A549 (cell line): ENCODE data around the gene N4BP2L2. TPM values are rescaled to one million over a fixed set of nuclear protein-coding genes. Genes with fewer than 3 reads are reported as not detected.

Experiments used
- ATAC-seq, 2 experiments: fragments of 200-7000 bp in 1 of 2; fragments of >200 bp in 1 of 2; cut with Nextera tagmentation in 1 of 2; cut with Tn5 transposase in 1 of 2; 3 replicates each; pipeline versions ENCODE4 v1.8.0 to v1.9.1; 2018 to 2020; ENCODE audit warnings: mild to moderate bottlenecking in 1 of 2, moderate library complexity in 1 of 2
- CTCF ChIA-PET: fragments of 300-600 bp; sonication (Branson Sonifier 250); formaldehyde crosslinking; extraction: SDS; loops from one replicate; lab custom pipeline; 2021; ENCODE audit warnings: antibody characterized with exemption, inconsistent platforms; lab: Yijun Ruan, JAX
- POLR2A ChIA-PET: fragments of 350-600 bp; formaldehyde crosslinking; extraction: SDS; loops from one replicate; lab custom pipeline; 2021; ENCODE audit warnings: antibody characterized with exemption, inconsistent platforms; lab: Yijun Ruan, JAX
- DNase-seq, 2 experiments: peaks; one replicate each; pipeline versions ENCODE4 v3.0.0 to v3.0.0-alpha.2; 2011 to 2016; ENCODE audit warnings: low read depth in 1 of 2, low spot score in 1 of 2
- FAIRE-seq: peaks from 2 replicates; lab custom pipeline; 2011; peaks lifted over from hg19 to GRCh38; lab: Jason Lieb, UNC
- H3K27ac ChIP-seq, 2 experiments: fragments of >200 bp; sonication (Bioruptor Twin); formaldehyde crosslinking; 3 replicates each; pipeline ENCODE4 v1.5.1; 2016 to 2017
- H3K4me1 ChIP-seq: fragments of >200 bp; sonication (Bioruptor Twin); formaldehyde crosslinking; 3 replicates; pipeline ENCODE4 v1.6.1; 2016
- H3K4me2 ChIP-seq: fragments of >200 bp; sonication (Bioruptor Twin); formaldehyde crosslinking; 3 replicates; pipeline ENCODE4 v1.6.1; 2016
- H3K4me3 ChIP-seq: fragments of >200 bp; sonication (Bioruptor Twin); formaldehyde crosslinking; 3 replicates; pipeline ENCODE4 v1.5.1; 2016
- H3K9me3 ChIP-seq: fragments of >200 bp; sonication (Bioruptor Twin); formaldehyde crosslinking; 3 replicates; pipeline ENCODE4 v1.6.1; 2016
- CHD2 ChIP-seq: fragments of 150-350 bp; IDR thresholded peaks from 2 replicates; pipeline ENCODE4 v1.6.1; 2014; ENCODE audit warnings: low read length; ENCODE audit not compliant: partially characterized antibody
- EHF ChIP-seq: fragments of 250-450 bp; sonication (Bioruptor Pico); IDR thresholded peaks from 2 replicates; pipeline ENCODE4 v1.5.0; 2020; ENCODE audit warnings: mild to moderate bottlenecking
- EHMT2 ChIP-seq: fragments of 200-600 bp; sonication (generic); IDR thresholded peaks from 2 replicates; pipeline ENCODE4 v1.6.1; 2016; ENCODE audit warnings: antibody characterized with exemption, low read depth, mild to moderate bottlenecking, moderate library complexity
- GATA3 ChIP-seq: IDR thresholded peaks from 2 replicates; pipeline ENCODE4 v1.6.1; 2012; ENCODE audit warnings: borderline replicate concordance
- HDAC2 ChIP-seq: fragments of 200-600 bp; sonication (generic); IDR thresholded peaks from 2 replicates; pipeline ENCODE4 v1.6.1; 2016
- HEYL ChIP-seq: fragments of 250-450 bp; sonication (Bioruptor Pico); IDR thresholded peaks from 2 replicates; pipeline ENCODE4 v1.8.0; 2021; ENCODE audit warnings: mild to moderate bottlenecking, moderate library complexity
- HOXB13 ChIP-seq: fragments of 250-450 bp; sonication (Bioruptor Pico); IDR thresholded peaks from 2 replicates; pipeline ENCODE4 v1.5.0; 2020; ENCODE audit warnings: low read depth, mild to moderate bottlenecking, moderate library complexity
- KDM1A ChIP-seq: fragments of 200-600 bp; sonication (generic); IDR thresholded peaks from 2 replicates; pipeline ENCODE4 v1.6.1; 2016; ENCODE audit warnings: low read depth, mild to moderate bottlenecking
- MAX ChIP-seq: IDR thresholded peaks from 2 replicates; pipeline ENCODE4 v1.6.1; 2012
- MAZ ChIP-seq: fragments of 150-350 bp; IDR thresholded peaks from 2 replicates; pipeline ENCODE4 v1.6.1; 2014; ENCODE audit warnings: antibody characterized with exemption, low read depth, low read length, borderline replicate concordance
- NPAS2 ChIP-seq: fragments of 250-450 bp; sonication (Bioruptor Pico); IDR thresholded peaks from 2 replicates; pipeline ENCODE4 v1.8.0; 2022; ENCODE audit warnings: mild to moderate bottlenecking, moderate library complexity, borderline replicate concordance
- NR3C1 ChIP-seq: fragments of >200 bp; sonication (Bioruptor Twin); formaldehyde crosslinking; IDR thresholded peaks from 3 replicates; pipeline ENCODE4 v1.6.1; 2017
- POLR2AphosphoS2 ChIP-seq: conservative IDR thresholded peaks from 2 replicates; pipeline ENCODE4 v1.6.1; 2012; ENCODE audit warnings: low read length, improper control_type of control experiment, inconsistent platforms
- SREBF2 ChIP-seq: fragments of 450-650 bp; IDR thresholded peaks from 2 replicates; pipeline ENCODE4 v1.6.1; 2014; ENCODE audit warnings: mild to moderate bottlenecking, moderate library complexity
- TFCP2L1 ChIP-seq: fragments of 250-450 bp; sonication (Bioruptor Pico); IDR thresholded peaks from 2 replicates; pipeline ENCODE4 v1.5.0; 2021; ENCODE audit warnings: mild to moderate bottlenecking
- ZFP36 ChIP-seq: fragments of 450-650 bp; IDR thresholded peaks from 2 replicates; pipeline ENCODE4 v1.6.1; 2014; ENCODE audit warnings: borderline replicate concordance; ENCODE audit not compliant: partially characterized antibody
- ZNF302 ChIP-seq: fragments of 250-450 bp; sonication (Bioruptor Pico); IDR thresholded peaks from 2 replicates; pipeline ENCODE4 v1.9.0; 2021; ENCODE audit warnings: inconsistent platforms, mild to moderate bottlenecking, moderate library complexity
- WGBS: methylation state at CpG from one replicate; pipeline ENCODE4 v1.1.6; 2017; ENCODE audit errors: missing lambda C conversion rate; 5-methylcytosine and 5-hydroxymethylcytosine counted together
- polyA plus RNA-seq, 4 experiments: library from polyadenylated mRNA; depleted of rRNA in 3 of 4; stranded (reverse); fragments of >200 nt; fragmentation: RNase III in 1 of 4; extraction: RNeasy Plus Mini Kit Qiagen cat#74134 plus additional on column Dnase treatment in 1 of 4; gene quantifications; 2 replicates in 3 of 4; 3 replicates in 1 of 4; pipeline ENCODE4 v1.2.3, GENCODE V29; 2011 to 2017
- TF ChIP-seq, protein P1 (sequence below): fragments of 200-600 bp; sonication (generic); IDR thresholded peaks from 2 replicates; pipeline ENCODE4 v1.6.1; 2016; ENCODE audit warnings: antibody characterized with exemption, mild to moderate bottlenecking, moderate library complexity
- TF ChIP-seq, protein P2 (sequence below): fragments of >200 bp; sonication (Bioruptor Twin); formaldehyde crosslinking; IDR thresholded peaks from 3 replicates; pipeline ENCODE4 v1.5.1; 2016

N4BP2L2 gene
- polyA plus RNA-seq, 2 of the 4 experiments (the other 2 are of a cell fraction) = 29.3 to 56.2 TPM

DNA sequence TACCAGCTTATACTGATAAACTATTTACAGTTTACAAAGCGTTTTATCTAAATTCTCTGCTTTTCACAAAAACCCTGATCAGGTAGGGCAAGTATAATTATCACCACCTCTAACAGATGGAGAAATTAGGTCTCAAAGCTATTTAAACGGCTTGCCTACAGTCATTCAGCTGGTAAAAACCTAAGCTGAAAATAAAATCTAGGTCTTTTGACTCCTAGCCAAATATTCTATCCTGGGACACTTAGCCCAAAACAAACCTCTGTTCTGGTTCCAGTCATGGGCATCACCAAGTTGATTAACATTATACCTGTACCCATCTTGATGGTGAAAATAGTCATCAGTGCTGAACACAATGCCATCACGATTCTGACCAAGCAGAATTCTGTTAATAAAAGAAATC lies 11.4 kb downstream of the N4BP2L2 start:
- FAIRE-seq (no peak), ATAC-seq (no peak), DNase-seq (no peak)
- no peak overlapping the region for H3K27ac ChIP-seq
- TF ChIP-seq TFCP2L1 (CRISPR knock-in tag) = no peak
- CTCF ChIA-PET = interaction anchor here (0.7 to 1.4 kb wide), 3 partner anchors 8 to 15 kb away, joined by 3 to 5 read pairs (median 4); partner anchors contain the start of gene N4BP2L2
- 88% methylated on average over 3 of the region's 3 CpGs for WGBS
- H3K4me3 ChIP-seq = no peak overlapping the region
- POLR2A ChIA-PET = no interaction called here
- H3K9me3 ChIP-seq = no peaks in the 10 kb centered on the region
- no peaks in the 10 kb centered on the region for H3K4me1 ChIP-seq
- no peak overlapping the region for H3K4me2 ChIP-seq

- ChIA-PET CTCF (no interaction called here), POLR2A (no interaction called here)
- DNase-seq = no peak
- H3K4me1 ChIP-seq = no peaks in the 10 kb centered on the region
- no peak overlapping the region for H3K27ac ChIP-seq
- H3K9me3 ChIP-seq = no peaks in the 10 kb centered on the region
- TF ChIP-seq CHD2 (no peak), MAZ (no peak), SREBF2 (no peak), GATA3 (no peak), KDM1A (no peak)
- TF ChIP-seq, all 56 proteins: peak for 0
- ATAC-seq = no peak
- Histone ChIP-seq H3K4me3 (no peak overlapping the region), H3K4me2 (no peak overlapping the region)
- 0% methylated on average over 1 of the region's 1 CpG for WGBS
- FAIRE-seq = no peak
Observed at GRCh38 chr13:32525766-32526165, 12.8 kb downstream of the N4BP2L2 start.

GRCh38 chr13:32515246-32515645 lies 23.3 kb downstream of the N4BP2L2 start:
- ATAC-seq = peak; percentile 43 to 62; a peak in 2 of 6 replicates
- WGBS = 38% methylated on average over 3 of the region's 3 CpGs
- Histone ChIP-seq H3K9me3 (no peaks in the 10 kb centered on the region), H3K4me2 (no peak overlapping the region), H3K27ac (no peak overlapping the region), H3K4me1 (peaks cover 6% of the 10 kb centered on the region; the same call in 1 of the 3 replicates), H3K4me3 (no peak overlapping the region)
- POLR2A ChIA-PET = interaction anchor here (0.7 kb wide), 1 partner anchor 662 kb away, joined by 4 read pairs; no protein-coding TSS in a partner anchor
- FAIRE-seq = no peak
- TF ChIP-seq HOXB13 (CRISPR knock-in tag) (no peak), GATA3 (no peak), EHF (no peak), HEYL (CRISPR knock-in tag) (no peak), SREBF2 (no peak), ZFP36 (no peak), TFCP2L1 (CRISPR knock-in tag) (no peak), HDAC2 (no peak), EHMT2 (no peak), POLR2AphosphoS2 (no peak), MAX (no peak), NPAS2 (CRISPR knock-in tag) (no peak), ZNF302 (no peak), NR3C1 (no peak)
- TF ChIP-seq, protein P1, sequence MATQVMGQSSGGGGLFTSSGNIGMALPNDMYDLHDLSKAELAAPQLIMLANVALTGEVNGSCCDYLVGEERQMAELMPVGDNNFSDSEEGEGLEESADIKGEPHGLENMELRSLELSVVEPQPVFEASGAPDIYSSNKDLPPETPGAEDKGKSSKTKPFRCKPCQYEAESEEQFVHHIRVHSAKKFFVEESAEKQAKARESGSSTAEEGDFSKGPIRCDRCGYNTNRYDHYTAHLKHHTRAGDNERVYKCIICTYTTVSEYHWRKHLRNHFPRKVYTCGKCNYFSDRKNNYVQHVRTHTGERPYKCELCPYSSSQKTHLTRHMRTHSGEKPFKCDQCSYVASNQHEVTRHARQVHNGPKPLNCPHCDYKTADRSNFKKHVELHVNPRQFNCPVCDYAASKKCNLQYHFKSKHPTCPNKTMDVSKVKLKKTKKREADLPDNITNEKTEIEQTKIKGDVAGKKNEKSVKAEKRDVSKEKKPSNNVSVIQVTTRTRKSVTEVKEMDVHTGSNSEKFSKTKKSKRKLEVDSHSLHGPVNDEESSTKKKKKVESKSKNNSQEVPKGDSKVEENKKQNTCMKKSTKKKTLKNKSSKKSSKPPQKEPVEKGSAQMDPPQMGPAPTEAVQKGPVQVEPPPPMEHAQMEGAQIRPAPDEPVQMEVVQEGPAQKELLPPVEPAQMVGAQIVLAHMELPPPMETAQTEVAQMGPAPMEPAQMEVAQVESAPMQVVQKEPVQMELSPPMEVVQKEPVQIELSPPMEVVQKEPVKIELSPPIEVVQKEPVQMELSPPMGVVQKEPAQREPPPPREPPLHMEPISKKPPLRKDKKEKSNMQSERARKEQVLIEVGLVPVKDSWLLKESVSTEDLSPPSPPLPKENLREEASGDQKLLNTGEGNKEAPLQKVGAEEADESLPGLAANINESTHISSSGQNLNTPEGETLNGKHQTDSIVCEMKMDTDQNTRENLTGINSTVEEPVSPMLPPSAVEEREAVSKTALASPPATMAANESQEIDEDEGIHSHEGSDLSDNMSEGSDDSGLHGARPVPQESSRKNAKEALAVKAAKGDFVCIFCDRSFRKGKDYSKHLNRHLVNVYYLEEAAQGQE = no peak
- TF ChIP-seq, protein P2, sequence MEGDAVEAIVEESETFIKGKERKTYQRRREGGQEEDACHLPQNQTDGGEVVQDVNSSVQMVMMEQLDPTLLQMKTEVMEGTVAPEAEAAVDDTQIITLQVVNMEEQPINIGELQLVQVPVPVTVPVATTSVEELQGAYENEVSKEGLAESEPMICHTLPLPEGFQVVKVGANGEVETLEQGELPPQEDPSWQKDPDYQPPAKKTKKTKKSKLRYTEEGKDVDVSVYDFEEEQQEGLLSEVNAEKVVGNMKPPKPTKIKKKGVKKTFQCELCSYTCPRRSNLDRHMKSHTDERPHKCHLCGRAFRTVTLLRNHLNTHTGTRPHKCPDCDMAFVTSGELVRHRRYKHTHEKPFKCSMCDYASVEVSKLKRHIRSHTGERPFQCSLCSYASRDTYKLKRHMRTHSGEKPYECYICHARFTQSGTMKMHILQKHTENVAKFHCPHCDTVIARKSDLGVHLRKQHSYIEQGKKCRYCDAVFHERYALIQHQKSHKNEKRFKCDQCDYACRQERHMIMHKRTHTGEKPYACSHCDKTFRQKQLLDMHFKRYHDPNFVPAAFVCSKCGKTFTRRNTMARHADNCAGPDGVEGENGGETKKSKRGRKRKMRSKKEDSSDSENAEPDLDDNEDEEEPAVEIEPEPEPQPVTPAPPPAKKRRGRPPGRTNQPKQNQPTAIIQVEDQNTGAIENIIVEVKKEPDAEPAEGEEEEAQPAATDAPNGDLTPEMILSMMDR = no peak
- CTCF ChIA-PET = interaction anchor here (1.1 kb wide), 1 partner anchor 24 kb away, joined by 3 read pairs; no protein-coding TSS in a partner anchor
- peak in 1 of 2 experiments; percentile 26 for DNase-seq
